ENCODE data around the gene KRTAP4-9. TPM values are rescaled to one million over a fixed set of nuclear protein-coding genes. Genes with fewer than 3 reads are reported as not detected.
"Not testable (repeated sequence)": the region's sequence is repeated elsewhere in the genome, so short reads cannot be mapped to it uniquely, and the experiment has no call there.

The KRTAP4-9 gene
- not detected for polyA plus RNA-seq (2013, experiment 1 of 4)
- polyA plus RNA-seq (2013, experiment 2 of 4), result not detected
- not detected for polyA plus RNA-seq (2013, experiment 3 of 4)
- polyA plus RNA-seq (2013, experiment 4 of 4), result not detected

- H3K36me3 ChIP-seq (ENCODE audit: control insufficient read depth, insufficient read depth, low read length); H3K4me3 ChIP-seq (ENCODE audit: insufficient read depth, low read depth, low read length); H3K4me1 ChIP-seq (ENCODE audit: control insufficient read depth, insufficient read depth, low read length); H3K9me3 ChIP-seq (ENCODE audit: control insufficient read depth, low read length); H3K27me3 ChIP-seq (ENCODE audit: control insufficient read depth, insufficient read depth, low read length, poor library complexity, severe bottlenecking); H3K27ac ChIP-seq (ENCODE audit: insufficient read depth, low read depth, low read length, poor library complexity, severe bottlenecking): not testable (repeated sequence)
- WGBS, 2 experiments, result 78 to 82% methylated on average over 10 of the region's 10 CpGs
Observed at GRCh38 chr17:41105347-41105746, at the start of gene KRTAP4-9. Gene KRTAP4-9, plus strand, starts transcription at chr17:41105389. Its CDS starts 0 bp downstream, at chr17:41105389.

- no peaks in the 10 kb centered on the region for H3K27me3 ChIP-seq (ENCODE audit: control insufficient read depth, insufficient read depth, low read length, poor library complexity, severe bottlenecking)
- H3K4me3 ChIP-seq (ENCODE audit: insufficient read depth, low read depth, low read length), result no peak overlapping the region
- H3K9me3 ChIP-seq (ENCODE audit: control insufficient read depth, low read length), result no peaks in the 10 kb centered on the region
- 100% methylated on average over 1 of the region's 1 CpG; no CpG with 5 or more reads in 1 of the 2 experiments for WGBS, 2 experiments
- no peaks in the 10 kb centered on the region for H3K4me1 ChIP-seq (ENCODE audit: control insufficient read depth, insufficient read depth, low read length)
- no peaks in the 10 kb centered on the region for H3K36me3 ChIP-seq (ENCODE audit: control insufficient read depth, insufficient read depth, low read length)
- no peak overlapping the region for H3K27ac ChIP-seq (ENCODE audit: insufficient read depth, low read depth, low read length, poor library complexity, severe bottlenecking)
Observed at GRCh38 chr17:41057547-41057946, 47.6 kb upstream of the KRTAP4-9 start.

DNA sequence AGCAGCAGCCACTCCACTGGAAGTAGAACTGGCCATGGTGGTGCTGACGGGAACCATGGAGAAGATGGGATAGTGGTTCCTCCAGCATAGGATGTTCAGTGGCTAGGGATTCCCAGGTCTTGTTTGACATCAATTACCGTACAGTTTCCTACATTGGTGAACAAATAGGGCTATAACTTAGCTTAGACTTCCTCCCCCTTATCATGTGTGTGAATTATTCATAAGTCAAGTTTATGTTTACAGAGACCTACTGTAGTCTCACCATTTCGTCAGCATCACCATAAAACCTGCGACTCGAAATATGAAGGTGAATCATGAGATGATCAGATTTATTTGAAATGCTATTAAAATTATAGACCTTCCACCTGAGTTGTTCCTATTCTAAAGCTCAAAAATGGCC is 46.4 kb upstream of the KRTAP4-9 start:
- H3K27ac ChIP-seq (ENCODE audit: insufficient read depth, low read depth, low read length, poor library complexity, severe bottlenecking), result no peak overlapping the region
- no peaks in the 10 kb centered on the region for H3K36me3 ChIP-seq (ENCODE audit: control insufficient read depth, insufficient read depth, low read length)
- no peaks in the 10 kb centered on the region for H3K27me3 ChIP-seq (ENCODE audit: control insufficient read depth, insufficient read depth, low read length, poor library complexity, severe bottlenecking)
- 86 to 95% methylated on average over 2 to 5 of the region's 5 CpGs for WGBS, 2 experiments
- H3K9me3 ChIP-seq (ENCODE audit: control insufficient read depth, low read length), result no peaks in the 10 kb centered on the region
- no peaks in the 10 kb centered on the region for H3K4me1 ChIP-seq (ENCODE audit: control insufficient read depth, insufficient read depth, low read length)
- H3K4me3 ChIP-seq (ENCODE audit: insufficient read depth, low read depth, low read length), result no peak overlapping the region

GRCh38 chr17:41059276-41060051 is 45.7 kb upstream of the KRTAP4-9 start:
- not testable (repeated sequence) for H3K27ac ChIP-seq (ENCODE audit: insufficient read depth, low read depth, low read length, poor library complexity, severe bottlenecking); H3K27me3 ChIP-seq (ENCODE audit: control insufficient read depth, insufficient read depth, low read length, poor library complexity, severe bottlenecking); H3K9me3 ChIP-seq (ENCODE audit: control insufficient read depth, low read length); H3K4me3 ChIP-seq (ENCODE audit: insufficient read depth, low read depth, low read length); H3K36me3 ChIP-seq (ENCODE audit: control insufficient read depth, insufficient read depth, low read length); H3K4me1 ChIP-seq (ENCODE audit: control insufficient read depth, insufficient read depth, low read length)
- WGBS, 2 experiments, result 79 to 85% methylated on average over 10 to 11 of the region's 31 CpGs

- Histone ChIP-seq H3K27ac (ENCODE audit: insufficient read depth, low read depth, low read length, poor library complexity, severe bottlenecking) (no peak within 1 kb of the TSS), H3K4me1 (ENCODE audit: control insufficient read depth, insufficient read depth, low read length) (no peaks in the 10 kb centered on the region), H3K9me3 (ENCODE audit: control insufficient read depth, low read length) (no peaks in the 10 kb centered on the region), H3K36me3 (ENCODE audit: control insufficient read depth, insufficient read depth, low read length) (no peaks in the 10 kb centered on the region), H3K27me3 (ENCODE audit: control insufficient read depth, insufficient read depth, low read length, poor library complexity, severe bottlenecking) (no peaks in the 10 kb centered on the region), H3K4me3 (ENCODE audit: insufficient read depth, low read depth, low read length) (no peak within 1 kb of the TSS)
- WGBS, 2 experiments, result 89 to 91% methylated on average over 6 of the region's 6 CpGs
Observed at GRCh38 chr17:41060052-41060604, 45.1 kb upstream of the KRTAP4-9 start, which contains the start of gene KRTAP2-3. Gene KRTAP2-3, minus strand, starts transcription at chr17:41060114. Its CDS starts 64 bp downstream, at chr17:41060050.

- no peaks in the 10 kb centered on the region for H3K4me1 ChIP-seq (ENCODE audit: control insufficient read depth, insufficient read depth, low read length)
- H3K36me3 ChIP-seq (ENCODE audit: control insufficient read depth, insufficient read depth, low read length), result no peaks in the 10 kb centered on the region
- WGBS, 2 experiments, result 85 to 91% methylated on average over 1 of the region's 1 CpG
- no peak overlapping the region for H3K4me3 ChIP-seq (ENCODE audit: insufficient read depth, low read depth, low read length)
- no peaks in the 10 kb centered on the region for H3K27me3 ChIP-seq (ENCODE audit: control insufficient read depth, insufficient read depth, low read length, poor library complexity, severe bottlenecking)
- H3K9me3 ChIP-seq (ENCODE audit: control insufficient read depth, low read length), result no peaks in the 10 kb centered on the region
- no peak overlapping the region for H3K27ac ChIP-seq (ENCODE audit: insufficient read depth, low read depth, low read length, poor library complexity, severe bottlenecking)
Observed at GRCh38 chr17:41061964-41062363, 43.2 kb upstream of the KRTAP4-9 start.

DNA sequence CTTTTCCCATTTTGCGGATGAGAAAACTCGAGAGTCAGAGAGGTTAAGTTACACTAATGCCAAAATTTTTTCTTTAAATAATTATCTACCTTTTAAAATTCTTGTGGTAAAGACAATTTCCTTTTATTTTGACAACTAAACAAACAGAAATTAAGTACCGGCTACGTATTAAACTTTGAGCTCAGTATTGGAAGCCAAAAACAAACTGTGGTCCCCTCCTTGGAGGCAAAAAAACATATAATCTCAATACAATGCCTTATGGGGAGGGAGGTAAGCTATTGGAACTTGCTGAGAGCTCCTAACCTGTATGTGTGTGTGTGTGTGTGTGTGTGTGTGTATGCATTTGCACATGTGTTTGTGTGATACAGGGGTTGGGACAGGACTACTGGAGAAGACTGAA is 41.7 kb upstream of the KRTAP4-9 start:
- Histone ChIP-seq H3K4me1 (ENCODE audit: control insufficient read depth, insufficient read depth, low read length) (no peaks in the 10 kb centered on the region), H3K9me3 (ENCODE audit: control insufficient read depth, low read length) (no peaks in the 10 kb centered on the region), H3K27ac (ENCODE audit: insufficient read depth, low read depth, low read length, poor library complexity, severe bottlenecking) (no peak overlapping the region), H3K27me3 (ENCODE audit: control insufficient read depth, insufficient read depth, low read length, poor library complexity, severe bottlenecking) (no peaks in the 10 kb centered on the region), H3K36me3 (ENCODE audit: control insufficient read depth, insufficient read depth, low read length) (no peaks in the 10 kb centered on the region), H3K4me3 (ENCODE audit: insufficient read depth, low read depth, low read length) (no peak overlapping the region)
- WGBS, 2 experiments, result 94 to 95% methylated on average over 2 to 4 of the region's 4 CpGs

DNA sequence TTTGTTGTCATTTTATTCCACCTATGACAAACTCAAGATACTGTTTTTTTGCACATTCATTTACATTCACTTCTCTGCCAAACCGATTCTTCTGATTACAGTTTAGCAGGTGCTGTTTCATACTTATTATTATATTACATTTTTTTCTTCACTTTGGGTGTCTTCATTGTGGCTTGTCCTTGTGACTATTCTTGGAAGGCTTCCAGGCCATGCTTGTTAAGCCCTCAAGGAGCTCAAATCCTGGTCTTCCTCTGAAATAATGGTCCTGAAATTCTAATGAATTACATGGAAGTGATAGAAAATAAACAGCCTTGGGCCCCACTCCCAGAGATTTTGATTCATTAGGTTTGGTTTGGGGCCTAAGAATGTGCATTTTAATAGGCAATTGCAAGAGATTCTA is 40.9 kb upstream of the KRTAP4-9 start:
- 92% methylated on average over 1 of the region's 1 CpG; no CpG with 5 or more reads in 1 of the 2 experiments for WGBS, 2 experiments
- H3K36me3 ChIP-seq (ENCODE audit: control insufficient read depth, insufficient read depth, low read length), result no peaks in the 10 kb centered on the region
- no peaks in the 10 kb centered on the region for H3K4me1 ChIP-seq (ENCODE audit: control insufficient read depth, insufficient read depth, low read length)

DNA sequence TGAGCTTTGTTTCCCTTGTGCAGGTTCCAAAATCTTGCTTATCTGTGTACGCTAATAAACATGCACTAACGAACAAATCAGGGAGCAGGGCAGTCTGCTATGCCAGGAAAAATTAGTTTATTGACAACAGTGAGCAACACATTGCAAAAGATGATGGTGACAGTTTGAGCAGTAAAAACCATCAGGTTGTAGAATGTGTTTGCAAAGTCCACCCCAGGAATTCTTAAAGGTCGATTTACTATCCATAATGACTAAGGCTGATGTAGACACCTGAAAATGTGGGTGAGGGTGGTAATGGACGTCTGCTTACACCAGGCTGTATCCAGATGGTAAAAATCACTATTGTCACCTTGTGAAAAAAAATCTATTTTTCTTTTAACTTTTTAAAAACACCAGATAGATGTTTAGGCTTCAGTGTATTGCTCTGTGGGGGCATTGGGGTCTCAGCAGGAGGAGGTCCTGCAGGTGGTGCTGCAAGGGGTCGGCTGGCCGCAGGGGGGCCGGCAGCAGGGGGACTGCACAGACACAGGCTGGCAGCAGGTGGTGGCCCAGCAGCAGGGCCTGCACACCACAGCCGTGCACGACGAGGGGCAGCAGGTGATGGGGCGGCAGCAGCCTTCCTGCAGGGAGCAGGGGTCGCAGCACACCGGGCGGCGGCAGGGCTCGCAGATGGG is 40.0 kb upstream of the KRTAP4-9 start:
- H3K9me3 ChIP-seq (ENCODE audit: control insufficient read depth, low read length); H3K4me3 ChIP-seq (ENCODE audit: insufficient read depth, low read depth, low read length); H3K27ac ChIP-seq (ENCODE audit: insufficient read depth, low read depth, low read length, poor library complexity, severe bottlenecking); H3K27me3 ChIP-seq (ENCODE audit: control insufficient read depth, insufficient read depth, low read length, poor library complexity, severe bottlenecking); H3K4me1 ChIP-seq (ENCODE audit: control insufficient read depth, insufficient read depth, low read length); H3K36me3 ChIP-seq (ENCODE audit: control insufficient read depth, insufficient read depth, low read length): not testable (repeated sequence)
- WGBS, 2 experiments, result 84 to 88% methylated on average over 4 to 5 of the region's 16 CpGs

More for the DNA sequence above, 40.9 kb upstream of the KRTAP4-9 start:
- H3K4me3 ChIP-seq (ENCODE audit: insufficient read depth, low read depth, low read length), result no peak overlapping the region
- no peaks in the 10 kb centered on the region for H3K9me3 ChIP-seq (ENCODE audit: control insufficient read depth, low read length)
- no peak overlapping the region for H3K27ac ChIP-seq (ENCODE audit: insufficient read depth, low read depth, low read length, poor library complexity, severe bottlenecking)
- H3K27me3 ChIP-seq (ENCODE audit: control insufficient read depth, insufficient read depth, low read length, poor library complexity, severe bottlenecking), result no peaks in the 10 kb centered on the region
